CD4-positive, CD25-positive, alpha-beta regulatory T cell (primary cell): ENCODE results near the gene ADGRV1. TPM values are rescaled to one million over a fixed set of nuclear protein-coding genes. Genes with fewer than 3 reads are reported as not detected.
"Not testable (repeated sequence)": the region's sequence is repeated elsewhere in the genome, so short reads cannot be mapped to it uniquely, and the experiment has no call there.

ENCODE experiments used
- ATAC-seq, 2 donors: fragments of 150-1000 bp; cut with Tn5 transposase; one replicate each; pipeline ENCODE4 v1.10.0; 2021; ENCODE audit warnings: low read depth in 2 of 2, moderate number of reproducible peaks in 2 of 2, moderate library complexity in 1 of 2
- DNase-seq, 3 donors: peaks; one replicate each; pipeline versions ENCODE4 v3.0.0 to v3.0.0-alpha.2; 2012 to 2022; ENCODE audit warnings: mixed read lengths in 1 of 3
- H3K27ac ChIP-seq: one replicate; pipeline ENCODE4 v1.7.0; 2013; ENCODE audit warnings: mild to moderate bottlenecking, low read length; ENCODE audit not compliant: insufficient read depth, poor library complexity, severe bottlenecking
- H3K27me3 ChIP-seq: one replicate; pipeline ENCODE4 v1.7.0; 2013; ENCODE audit warnings: low read length; ENCODE audit not compliant: control insufficient read depth, insufficient read depth
- H3K36me3 ChIP-seq: one replicate; pipeline ENCODE4 v1.7.0; 2013; ENCODE audit warnings: mild to moderate bottlenecking, low read length, moderate library complexity; ENCODE audit not compliant: control insufficient read depth, insufficient read depth
- H3K4me1 ChIP-seq: 2 replicates; pipeline ENCODE4 v1.7.0; 2013; ENCODE audit warnings: mild to moderate bottlenecking, low read length; ENCODE audit not compliant: insufficient read depth, control insufficient read depth, poor library complexity, severe bottlenecking
- H3K4me3 ChIP-seq: one replicate; pipeline ENCODE4 v1.7.0; 2013; ENCODE audit warnings: low read depth, mild to moderate bottlenecking, low read length, moderate library complexity
- H3K9me3 ChIP-seq, 2 experiments: 1 replicate in 1 of 2; 2 replicates in 1 of 2; pipeline ENCODE4 v1.7.0; 2013; ENCODE audit warnings: low read length in 2 of 2, mild to moderate bottlenecking in 1 of 2, moderate library complexity in 1 of 2; ENCODE audit not compliant: control insufficient read depth in 2 of 2
- H3K27ac Mint-ChIP-seq, 3 donors: one replicate each; pipeline ENCODE4 v1.8.0; 2020 to 2022; ENCODE audit warnings: mild to moderate bottlenecking in 3 of 3, mixed read lengths in 3 of 3, moderate library complexity in 2 of 3
- H3K27me3 Mint-ChIP-seq: one replicate; pipeline ENCODE4 v1.8.0; 2022; ENCODE audit warnings: mild to moderate bottlenecking, mixed read lengths
- H3K36me3 Mint-ChIP-seq: one replicate; pipeline ENCODE4 v1.8.0; 2020; ENCODE audit warnings: mixed read lengths
- H3K4me1 Mint-ChIP-seq, 4 donors: one replicate each; pipeline ENCODE4 v1.8.0; 2020 to 2022; ENCODE audit warnings: mixed read lengths in 4 of 4, mild to moderate bottlenecking in 1 of 4
- H3K4me3 Mint-ChIP-seq, 4 donors: one replicate each; pipeline ENCODE4 v1.8.0; 2020 to 2022; ENCODE audit warnings: mild to moderate bottlenecking in 4 of 4, mixed read lengths in 4 of 4, moderate library complexity in 3 of 4
- H3K9me3 Mint-ChIP-seq, 7 donors: one replicate each; pipeline ENCODE4 v1.8.0; 2020 to 2022; ENCODE audit warnings: mixed read lengths in 7 of 7, mild to moderate bottlenecking in 3 of 7, moderate library complexity in 2 of 7
- polyA plus RNA-seq, 4 donors: library from polyadenylated mRNA; unstranded; fragments of 300-500 nt; fragmentation: Illumina TruSeq; gene quantifications; one replicate each; pipeline ENCODE4 v1.2.3, GENCODE V29; 2021
- total RNA-seq: library from RNA; stranded (reverse); gene quantifications from one replicate; pipeline ENCODE4 v1.2.3, GENCODE V29; 2022

ADGRV1 gene
- total and polyA plus RNA-seq, 5 donors from 2014 or later, result 0.42 to 0.52 TPM; not detected in 3

- no peaks in the 10 kb centered on the region for H3K9me3 ChIP-seq
- no peak overlapping the region for H3K4me3 ChIP-seq
- ATAC-seq (no peak), DNase-seq (no peak)
- Mint-ChIP-seq H3K9me3 (no peaks in the 10 kb centered on the region), H3K27ac (no peak overlapping the region), H3K4me3 (no peak overlapping the region), H3K27me3 (no peaks in the 10 kb centered on the region), H3K4me1 (no peaks in the 10 kb centered on the region), H3K36me3 (no peaks in the 10 kb centered on the region)
- H3K27ac ChIP-seq, result no peak overlapping the region
- H3K27me3 ChIP-seq, result no peaks in the 10 kb centered on the region
- no peaks in the 10 kb centered on the region for H3K4me1 ChIP-seq
- no peaks in the 10 kb centered on the region for H3K36me3 ChIP-seq
Observed at GRCh38 chr5:90602681-90603080, 44.1 kb downstream of the ADGRV1 start.

GRCh38 chr5:90606539-90606938 lies 47.9 kb downstream of the ADGRV1 start:
- Histone ChIP-seq H3K27ac (no peak overlapping the region), H3K9me3 (no peaks in the 10 kb centered on the region), H3K4me1 (no peaks in the 10 kb centered on the region), H3K27me3 (peaks cover 5% of the 10 kb centered on the region), H3K36me3 (no peaks in the 10 kb centered on the region), H3K4me3 (no peak overlapping the region)
- DNase-seq (no peak), ATAC-seq (no peak)
- Mint-ChIP-seq H3K4me1 (no peaks in the 10 kb centered on the region), H3K4me3 (no peak overlapping the region), H3K9me3 (peaks cover 0 to 1% (median 0%) of the 10 kb centered on the region in 7 donors), H3K27me3 (no peaks in the 10 kb centered on the region), H3K36me3 (no peaks in the 10 kb centered on the region), H3K27ac (no peak overlapping the region)

- H3K4me1 ChIP-seq, result no peaks in the 10 kb centered on the region
- no peaks in the 10 kb centered on the region for H3K9me3 ChIP-seq
- peaks cover 4% of the 10 kb centered on the region for H3K27me3 Mint-ChIP-seq
- peaks cover 0 to 3% (median 0%) of the 10 kb centered on the region in 4 donors for H3K4me1 Mint-ChIP-seq
- no peak overlapping the region for H3K4me3 Mint-ChIP-seq
- H3K27me3 ChIP-seq, result peaks cover 5% of the 10 kb centered on the region
- no peaks in the 10 kb centered on the region for H3K36me3 Mint-ChIP-seq
- DNase-seq (no peak), ATAC-seq (no peak)
- no peaks in the 10 kb centered on the region for H3K36me3 ChIP-seq
- H3K27ac ChIP-seq, result no peak overlapping the region
- no peak overlapping the region for H3K27ac Mint-ChIP-seq
- H3K4me3 ChIP-seq, result no peak overlapping the region
- peaks cover 0 to 3% (median 0%) of the 10 kb centered on the region in 7 donors for H3K9me3 Mint-ChIP-seq
Observed at GRCh38 chr5:90612919-90613318, 54.3 kb downstream of the ADGRV1 start.

DNA sequence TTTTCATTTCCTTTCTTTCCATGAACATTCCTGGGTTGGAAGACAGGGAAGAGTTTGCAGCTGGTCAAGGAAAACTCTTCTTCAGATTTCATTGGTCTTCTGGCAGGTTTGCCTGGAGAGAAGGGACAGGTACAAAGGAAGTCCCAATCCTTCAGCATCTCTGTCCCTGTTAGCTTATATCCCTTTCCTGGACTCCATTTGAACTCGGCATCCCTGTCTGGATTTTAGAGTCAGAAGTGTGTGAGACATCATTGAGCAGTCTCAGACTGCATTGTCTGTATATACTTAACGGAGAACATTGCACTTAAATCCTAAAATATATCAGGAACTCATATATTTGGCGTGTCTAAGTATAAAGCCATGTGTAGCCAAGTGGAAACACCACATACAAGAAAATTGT lies 54.9 kb downstream of the ADGRV1 start:
- Mint-ChIP-seq H3K36me3 (no peaks in the 10 kb centered on the region), H3K27me3 (peaks cover 4% of the 10 kb centered on the region), H3K4me1 (peaks cover 0 to 3% (median 0%) of the 10 kb centered on the region in 4 donors), H3K9me3 (peaks cover 0 to 3% (median 0%) of the 10 kb centered on the region in 7 donors), H3K27ac (no peak overlapping the region), H3K4me3 (no peak overlapping the region)
- Histone ChIP-seq H3K4me3 (no peak overlapping the region), H3K4me1 (no peaks in the 10 kb centered on the region), H3K9me3 (no peaks in the 10 kb centered on the region), H3K36me3 (no peaks in the 10 kb centered on the region), H3K27ac (no peak overlapping the region), H3K27me3 (peaks cover 5% of the 10 kb centered on the region)
- DNase-seq (no peak), ATAC-seq (no peak)

GRCh38 chr5:90613918-90614504 lies 55.4 kb downstream of the ADGRV1 start:
- Mint-ChIP-seq H3K36me3 (no peaks in the 10 kb centered on the region), H3K9me3 (peaks cover 0 to 3% (median 0%) of the 10 kb centered on the region in 7 donors), H3K27me3 (peaks cover 4% of the 10 kb centered on the region), H3K27ac (no peak overlapping the region), H3K4me3 (no peak overlapping the region), H3K4me1 (peaks cover 0 to 3% (median 0%) of the 10 kb centered on the region in 4 donors)
- peaks cover under 1% of the 10 kb centered on the region for H3K27me3 ChIP-seq
- H3K4me3 ChIP-seq, result no peak overlapping the region
- ATAC-seq (no peak), DNase-seq (no peak)
- H3K36me3 ChIP-seq, result no peaks in the 10 kb centered on the region
- H3K27ac ChIP-seq, result no peak overlapping the region
- no peaks in the 10 kb centered on the region for H3K4me1 ChIP-seq
- no peaks in the 10 kb centered on the region for H3K9me3 ChIP-seq

DNA sequence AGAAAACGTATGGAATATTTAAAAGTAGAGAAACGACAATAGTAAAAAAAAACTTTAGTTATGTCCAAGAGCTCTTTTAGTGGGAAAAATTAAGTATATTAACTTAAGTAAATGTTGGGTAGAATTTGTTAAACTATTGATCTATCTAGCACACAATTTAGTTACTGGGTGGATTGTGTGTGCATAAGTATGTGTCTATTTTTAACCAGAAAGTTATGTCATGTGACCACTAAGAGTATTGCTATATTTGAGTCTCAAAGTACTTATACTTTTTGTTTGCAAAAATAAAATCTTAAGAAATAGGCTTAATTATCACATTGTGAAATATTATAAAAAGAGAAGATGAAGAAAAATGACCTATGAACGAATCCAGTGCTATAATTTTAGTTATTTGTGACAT lies 56.8 kb downstream of the ADGRV1 start:
- ATAC-seq, result no peak
- peaks cover 0 to 3% (median 0%) of the 10 kb centered on the region in 7 donors for H3K9me3 Mint-ChIP-seq
- H3K27ac Mint-ChIP-seq, result no peak overlapping the region
- Histone ChIP-seq H3K4me3 (no peak overlapping the region), H3K27me3 (no peaks in the 10 kb centered on the region), H3K4me1 (no peaks in the 10 kb centered on the region), H3K27ac (no peak overlapping the region), H3K36me3 (no peaks in the 10 kb centered on the region), H3K9me3 (no peaks in the 10 kb centered on the region)
- H3K36me3 Mint-ChIP-seq, result no peaks in the 10 kb centered on the region
- DNase-seq, result no peak
- H3K4me1 Mint-ChIP-seq, result peaks cover 0 to 3% (median 0%) of the 10 kb centered on the region in 4 donors
- peaks cover 4% of the 10 kb centered on the region for H3K27me3 Mint-ChIP-seq
- no peak overlapping the region for H3K4me3 Mint-ChIP-seq

DNA sequence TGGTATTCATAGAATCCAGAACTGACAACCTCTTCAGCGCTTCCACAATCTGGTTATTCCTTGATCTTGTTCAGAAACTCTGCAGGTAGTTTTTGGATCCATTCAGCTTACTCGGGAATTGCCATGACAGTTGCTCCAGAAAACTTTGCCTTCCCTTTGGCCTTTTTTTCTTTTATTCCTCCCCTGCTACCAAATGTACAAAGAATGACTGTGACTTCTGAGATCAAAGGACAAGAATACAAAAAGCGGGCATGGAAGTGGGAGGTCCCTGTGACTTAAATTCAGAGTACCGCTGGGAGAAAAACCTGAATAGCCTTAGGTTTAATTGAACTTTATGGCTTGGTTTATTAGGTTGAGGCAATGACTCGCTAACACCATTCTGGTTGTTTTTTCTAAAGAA lies 59.5 kb downstream of the ADGRV1 start:
- Histone ChIP-seq H3K4me3 (no peak overlapping the region), H3K27me3 (no peaks in the 10 kb centered on the region), H3K9me3 (no peaks in the 10 kb centered on the region), H3K4me1 (no peaks in the 10 kb centered on the region), H3K36me3 (no peaks in the 10 kb centered on the region), H3K27ac (no peak overlapping the region)
- no peaks in the 10 kb centered on the region for H3K36me3 Mint-ChIP-seq
- ATAC-seq (no peak), DNase-seq (no peak)
- no peak overlapping the region for H3K27ac Mint-ChIP-seq
- peaks cover 0 to 5% (median 0%) of the 10 kb centered on the region in 7 donors for H3K9me3 Mint-ChIP-seq
- no peaks in the 10 kb centered on the region for H3K27me3 Mint-ChIP-seq
- peaks cover 0 to 3% (median 0%) of the 10 kb centered on the region in 4 donors for H3K4me1 Mint-ChIP-seq
- no peak overlapping the region for H3K4me3 Mint-ChIP-seq

DNA sequence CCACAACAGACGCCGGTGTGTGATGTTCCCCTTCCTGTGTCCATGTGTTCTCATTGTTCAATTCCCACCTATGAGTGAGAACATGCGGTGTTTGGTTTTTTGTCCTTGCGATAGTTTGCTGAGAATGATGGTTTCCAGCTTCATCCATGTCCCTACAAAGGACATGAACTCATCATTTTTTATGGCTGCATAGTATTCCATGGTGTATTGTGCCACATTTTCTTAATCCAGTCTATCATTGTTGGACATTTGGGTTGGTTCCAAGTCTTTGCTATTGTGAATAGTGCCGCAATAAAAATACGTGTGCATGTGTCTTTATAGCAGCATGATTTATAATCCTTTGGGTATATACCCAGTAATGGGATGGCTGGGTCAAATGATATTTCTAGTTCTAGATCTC lies 61.2 kb downstream of the ADGRV1 start:
- not testable (repeated sequence) for ATAC-seq, H3K9me3 ChIP-seq

More for the DNA sequence above, 61.2 kb downstream of the ADGRV1 start:
- H3K27ac Mint-ChIP-seq, H3K27ac ChIP-seq, H3K4me1 Mint-ChIP-seq, H3K27me3 ChIP-seq, H3K36me3 Mint-ChIP-seq, H3K4me1 ChIP-seq, H3K4me3 Mint-ChIP-seq, H3K36me3 ChIP-seq, H3K9me3 Mint-ChIP-seq, DNase-seq, H3K27me3 Mint-ChIP-seq, H3K4me3 ChIP-seq: not testable (repeated sequence)
